Fibroblast of skin of left quadriceps (primary cell): ENCODE measurements around the gene CADM1.

ENCODE experiments used
- DNase-seq, 2 experiments: peaks; one replicate each; pipeline ENCODE4 v3.0.0-alpha.2; 2013; ENCODE audit warnings: low read depth in 2 of 2

CADM1 gene

GRCh38 chr11:115317277-115318185 lies 186.7 kb downstream of the CADM1 start:
- no peak for DNase-seq

GRCh38 chr11:115316696-115317095 lies 187.5 kb downstream of the CADM1 start:
- DNase-seq = peak; percentile 49 to 53

GRCh38 chr11:115314330-115314920 lies 189.8 kb downstream of the CADM1 start:
- DNase-seq = no peak

- no peak for DNase-seq
Observed at GRCh38 chr11:115313224-115313838, 190.9 kb downstream of the CADM1 start.

- no peak for DNase-seq
Observed at GRCh38 chr11:115311949-115312348, 192.3 kb downstream of the CADM1 start.

GRCh38 chr11:115306689-115307088 lies 197.5 kb downstream of the CADM1 start:
- no peak for DNase-seq

- no peak for DNase-seq
Observed at GRCh38 chr11:115304774-115305472, 199.3 kb downstream of the CADM1 start.

GRCh38 chr11:115303929-115304531 lies 200.2 kb downstream of the CADM1 start:
- no peak for DNase-seq

GRCh38 chr11:115302946-115303703 lies 201.1 kb downstream of the CADM1 start:
- DNase-seq = peak in 1 of 2 experiments; percentile 41

GRCh38 chr11:115300660-115301428 lies 203.4 kb downstream of the CADM1 start:
- peak in 1 of 2 experiments; percentile 44 for DNase-seq

- no peak for DNase-seq
Observed at GRCh38 chr11:115298300-115299012, 205.8 kb downstream of the CADM1 start.

- no peak for DNase-seq
Observed at GRCh38 chr11:115297330-115297729, 206.9 kb downstream of the CADM1 start.

GRCh38 chr11:115291325-115291724 lies 212.9 kb downstream of the CADM1 start:
- DNase-seq = no peak

- DNase-seq = no peak
Observed at GRCh38 chr11:115290893-115291292, 213.3 kb downstream of the CADM1 start.

GRCh38 chr11:115290479-115290878 lies 213.7 kb downstream of the CADM1 start:
- DNase-seq = no peak

- DNase-seq = no peak
Observed at GRCh38 chr11:115287266-115287665, 216.9 kb downstream of the CADM1 start.

- no peak for DNase-seq
Observed at GRCh38 chr11:115286614-115287013, 217.6 kb downstream of the CADM1 start.

GRCh38 chr11:115284773-115285172 lies 219.4 kb downstream of the CADM1 start:
- DNase-seq = no peak

- DNase-seq = no peak
Observed at GRCh38 chr11:115282923-115283322, 221.3 kb downstream of the CADM1 start.
